Keratinocyte (primary cell): ENCODE measurements around the gene DNAAF5. TPM values are rescaled to one million over a fixed set of nuclear protein-coding genes. Genes with fewer than 3 reads are reported as not detected.

Source experiments
- DNase-seq: peaks from one replicate; pipeline ENCODE4 v3.0.0-alpha.2; 2011; ENCODE audit warnings: low read depth, missing footprints, low spot score
- FAIRE-seq: peaks from 2 replicates; lab custom pipeline; 2011; peaks lifted over from hg19 to GRCh38; lab: Jason Lieb, UNC
- H2AFZ ChIP-seq: 2 replicates; pipeline ENCODE4 v1.6.0; 2012; ENCODE audit warnings: low read length, control low read depth, inconsistent platforms; ENCODE audit not compliant: control insufficient read depth
- H3K27ac ChIP-seq: 2 replicates; pipeline ENCODE4 v1.5.1; 2011; ENCODE audit warnings: low read length; ENCODE audit not compliant: control insufficient read depth, insufficient read depth
- H3K27me3 ChIP-seq: 3 replicates; pipeline ENCODE4 v1.6.0; 2011; ENCODE audit warnings: low read length; ENCODE audit not compliant: control insufficient read depth, insufficient read depth; ENCODE audit errors: extremely low read depth
- H3K36me3 ChIP-seq, 2 experiments: 2 replicates in 1 of 2; 3 replicates in 1 of 2; pipeline ENCODE4 v1.5.1; 2011; ENCODE audit warnings: low read length in 2 of 2, mild to moderate bottlenecking in 1 of 2; ENCODE audit not compliant: control insufficient read depth in 2 of 2, insufficient read depth in 2 of 2; ENCODE audit errors: extremely low read depth in 1 of 2
- H3K4me1 ChIP-seq: 3 replicates; pipeline ENCODE4 v1.5.1; 2011; ENCODE audit warnings: low read length; ENCODE audit not compliant: control insufficient read depth, insufficient read depth; ENCODE audit errors: extremely low read depth
- H3K4me2 ChIP-seq: 3 replicates; pipeline ENCODE4 v1.6.0; 2011; ENCODE audit warnings: low read depth, low read length; ENCODE audit not compliant: control insufficient read depth, insufficient read depth; ENCODE audit errors: extremely low read depth
- H3K4me3 ChIP-seq, 3 experiments: fragments of 200-600 bp in 1 of 3; sonication (generic) in 1 of 3; 2 replicates in 2 of 3; 3 replicates in 1 of 3; pipeline ENCODE4 v1.5.1; 2011 to 2016; ENCODE audit warnings: low read length in 3 of 3, mild to moderate bottlenecking in 3 of 3, control low read depth in 2 of 3, inconsistent platforms in 1 of 3, low read depth in 1 of 3, mixed read lengths in 1 of 3, mixed run types in 1 of 3, moderate library complexity in 1 of 3; ENCODE audit not compliant: control insufficient read depth in 2 of 3, insufficient read depth in 2 of 3; ENCODE audit errors: extremely low read depth in 1 of 3
- H3K79me2 ChIP-seq: 2 replicates; pipeline ENCODE4 v1.6.0; 2012; ENCODE audit warnings: low read length; ENCODE audit not compliant: control insufficient read depth, insufficient read depth
- H3K9ac ChIP-seq: 3 replicates; pipeline ENCODE4 v1.6.0; 2011; ENCODE audit warnings: low read length; ENCODE audit not compliant: control insufficient read depth, insufficient read depth; ENCODE audit errors: extremely low read depth
- H3K9me1 ChIP-seq: 3 replicates; pipeline ENCODE4 v1.6.0; 2011; ENCODE audit warnings: low read length; ENCODE audit not compliant: control insufficient read depth, insufficient read depth; ENCODE audit errors: extremely low read depth
- H3K9me3 ChIP-seq: 2 replicates; pipeline ENCODE4 v1.5.1; 2012; ENCODE audit warnings: low read depth, low read length; ENCODE audit not compliant: control insufficient read depth
- H4K20me1 ChIP-seq: 3 replicates; pipeline ENCODE4 v1.6.0; 2011; ENCODE audit warnings: low read length; ENCODE audit not compliant: control insufficient read depth, insufficient read depth; ENCODE audit errors: extremely low read depth
- CTCF ChIP-seq, 3 experiments: IDR thresholded peaks in 1 of 3; conservative IDR thresholded peaks in 1 of 3; optimal IDR thresholded peaks in 1 of 3; 2 replicates in 2 of 3; 3 replicates in 1 of 3; pipeline versions ENCODE3 to v1.5.1; 2011; ENCODE audit warnings: low read length in 3 of 3, mild to moderate bottlenecking in 3 of 3, moderate library complexity in 2 of 3, control low read depth in 1 of 3, inconsistent platforms in 1 of 3; ENCODE audit not compliant: insufficient read depth in 2 of 3; ENCODE audit errors: extremely low read depth in 1 of 3
- EZH2 ChIP-seq: IDR thresholded peaks from one replicate; pipeline ENCODE4 v1.6.1; 2012; ENCODE audit warnings: inconsistent platforms, mild to moderate bottlenecking, low read length, moderate library complexity
- dilution Hi-C: fragments of 300-500 bp; cut with MboI; formaldehyde crosslinking; loops from one replicate; pipeline ENCODE4 v1.7.0; 2020; ENCODE audit warnings: low sequenced_read_pairs; ENCODE audit not compliant: extremely low pct_ligation_motif_present
- polyA plus RNA-seq, 5 experiments: library from polyadenylated mRNA; depleted of rRNA in 3 of 5; stranded (reverse) in 3 of 5; stranded (forward) in 1 of 5; unstranded in 1 of 5; fragments of >200 nt; gene quantifications; 1 replicate in 1 of 5; 2 replicates in 3 of 5; 3 replicates in 1 of 5; pipeline versions ENCODE4 v1.2.1 to v1.2.3, GENCODE V29; 2011 to 2012; ENCODE audit warnings: missing spikeins in 2 of 5, low read depth in 1 of 5, low replicate concordance in 1 of 5

The DNAAF5 gene
- polyA plus RNA-seq, 1 donor (not counting 4 experiments of a cell fraction or from before 2014, with no cell fraction given), result 16.3 TPM

- dilution Hi-C loops, result no loop called here
- DNase-seq (no peak), FAIRE-seq (no peak)
- TF ChIP-seq EZH2 (no peak), CTCF (optimal IDR thresholded peaks at IDR 0.05 in 1 of 3, IDR thresholded peaks at IDR 0.05 in 1 of 3, conservative IDR thresholded peaks at IDR 0.05 in 1 of 3; ENCODE audit: extremely low read depth in 1 of 3, insufficient read depth in 2 of 3, low read length in 3 of 3) (no peak)
- H2AFZ ChIP-seq, result no peak overlapping the region
- H3K36me3 ChIP-seq, result peaks cover 0 to 10% of the 10 kb centered on the region in 2 experiments
- no peaks in the 10 kb centered on the region for H3K9me3 ChIP-seq
- peaks cover 71% of the 10 kb centered on the region for H3K4me1 ChIP-seq
- no peaks in the 10 kb centered on the region for H4K20me1 ChIP-seq
- peak overlapping the region; percentile 81 for H3K4me2 ChIP-seq
- peaks cover 55% of the 10 kb centered on the region for H3K79me2 ChIP-seq
- H3K4me3 ChIP-seq, result peak overlapping the region in 2 of 3 experiments; percentile 34 to 67
- H3K9ac ChIP-seq, result peak overlapping the region; percentile 97
- no peaks in the 10 kb centered on the region for H3K9me1 ChIP-seq
- H3K27me3 ChIP-seq, result no peaks in the 10 kb centered on the region
- peak overlapping the region; percentile 100 for H3K27ac ChIP-seq
Measured at GRCh38 chr7:832968-833424, 106.5 kb downstream of the DNAAF5 start.

GRCh38 chr7:833601-834258 is 107.2 kb downstream of the DNAAF5 start:
- peak overlapping the region; percentile 81 for H3K4me2 ChIP-seq
- no peaks in the 10 kb centered on the region for H3K9me3 ChIP-seq
- peaks cover 71% of the 10 kb centered on the region for H3K4me1 ChIP-seq
- FAIRE-seq (no peak), DNase-seq (no peak)
- H4K20me1 ChIP-seq, result no peaks in the 10 kb centered on the region
- H2AFZ ChIP-seq, result no peak overlapping the region
- peaks cover 3 to 15% of the 10 kb centered on the region in 2 experiments for H3K36me3 ChIP-seq
- peak overlapping the region in 1 of 3 experiments; percentile 7 for H3K4me3 ChIP-seq
- no peak for TF ChIP-seq EZH2
- H3K27me3 ChIP-seq, result no peaks in the 10 kb centered on the region
- peak overlapping the region; percentile 97 for H3K9ac ChIP-seq
- peaks cover 54% of the 10 kb centered on the region for H3K79me2 ChIP-seq
- no peaks in the 10 kb centered on the region for H3K9me1 ChIP-seq
- peak overlapping the region; percentile 100 for H3K27ac ChIP-seq
- dilution Hi-C loops, result no loop called here
